Lung (tissue), 12 donors: ENCODE data around the gene KCNJ4. TPM values are rescaled to one million over a fixed set of nuclear protein-coding genes. Genes with fewer than 3 reads are reported as not detected.

Source experiments
- ATAC-seq: fragments of 200-7000 bp; cut with Tn5 transposase; one replicate; pipeline ENCODE4 v1.9.1; 2020; ENCODE audit warnings: moderate number of reproducible peaks; ENCODE audit not compliant: insufficient read depth, low FRiP score
- DNase-seq, 3 donors: peaks; one replicate each; pipeline ENCODE4 v3.0.0-alpha.2; 2013 to 2017
- H3K27ac ChIP-seq, 2 donors: one replicate each; pipeline ENCODE4 v1.5.1; 2013; ENCODE audit warnings: mild to moderate bottlenecking in 2 of 2, moderate library complexity in 2 of 2, control low read depth in 1 of 2, inconsistent platforms in 1 of 2, low read depth in 1 of 2, low read length in 1 of 2
- H3K27me3 ChIP-seq, 3 donors: one replicate each; pipeline ENCODE4 v1.5.1; 2013; ENCODE audit warnings: low read length in 2 of 3; ENCODE audit not compliant: control insufficient read depth in 3 of 3, insufficient read depth in 3 of 3
- H3K36me3 ChIP-seq, 4 donors: one replicate each; pipeline ENCODE4 v1.5.1; 2013; ENCODE audit warnings: low read length in 4 of 4, mild to moderate bottlenecking in 1 of 4, moderate library complexity in 1 of 4; ENCODE audit not compliant: control insufficient read depth in 4 of 4, insufficient read depth in 4 of 4
- H3K4me1 ChIP-seq, 5 donors: one replicate each; pipeline ENCODE4 v1.5.1; 2013; ENCODE audit warnings: low read length in 5 of 5, mild to moderate bottlenecking in 2 of 5, moderate library complexity in 1 of 5; ENCODE audit not compliant: control insufficient read depth in 5 of 5, insufficient read depth in 5 of 5
- H3K4me3 ChIP-seq: one replicate; pipeline ENCODE4 v1.5.1; 2013; ENCODE audit warnings: mild to moderate bottlenecking, control low read depth, moderate library complexity
- H3K9ac ChIP-seq, 2 donors: one replicate each; pipeline ENCODE4 v1.5.1; 2013; ENCODE audit warnings: low read length in 2 of 2, control low read depth in 1 of 2; ENCODE audit not compliant: insufficient read depth in 1 of 2
- H3K9me3 ChIP-seq, 4 donors: one replicate each; pipeline ENCODE4 v1.5.1; 2013; ENCODE audit warnings: low read length in 3 of 4, mild to moderate bottlenecking in 1 of 4, moderate library complexity in 1 of 4; ENCODE audit not compliant: control insufficient read depth in 4 of 4, insufficient read depth in 3 of 4
- WGBS, 2 donors: extraction: QIAGEN DNeasy Blood & Tissue Kit; methylation state at CpG; one replicate each; pipeline ENCODE4 v1.1.7; 2013; 5-methylcytosine and 5-hydroxymethylcytosine counted together
- polyA plus RNA-seq, 2 donors: library from polyadenylated mRNA; stranded (reverse); fragments of 200-250 nt; gene quantifications; one replicate each; pipeline ENCODE4 v1.2.1, GENCODE V29; 2013
- total RNA-seq, 2 donors: library from RNA; depleted of rRNA in 1 of 2; stranded (reverse); fragments of >200 nt in 1 of 2; gene quantifications; one replicate each; pipeline ENCODE4 v1.2.1, GENCODE V29; 2014 to 2021
- TF ChIP-seq, protein P1 (sequence below): IDR thresholded peaks from 2 replicates; pipeline ENCODE4 v1.5.1; 2012; ENCODE audit warnings: mild to moderate bottlenecking; ENCODE audit errors: control extremely low read depth, extremely low read depth
- donor health status: control.
- donor health status: control.
- donor health status: Bipolar disorder and iron deficiency.
- donor health status: healthy.
- donor health status: DM: yes; HTN: yes; CAD: no.

The KCNJ4 gene
- total and polyA plus RNA-seq, 4 donors: not detected

DNA sequence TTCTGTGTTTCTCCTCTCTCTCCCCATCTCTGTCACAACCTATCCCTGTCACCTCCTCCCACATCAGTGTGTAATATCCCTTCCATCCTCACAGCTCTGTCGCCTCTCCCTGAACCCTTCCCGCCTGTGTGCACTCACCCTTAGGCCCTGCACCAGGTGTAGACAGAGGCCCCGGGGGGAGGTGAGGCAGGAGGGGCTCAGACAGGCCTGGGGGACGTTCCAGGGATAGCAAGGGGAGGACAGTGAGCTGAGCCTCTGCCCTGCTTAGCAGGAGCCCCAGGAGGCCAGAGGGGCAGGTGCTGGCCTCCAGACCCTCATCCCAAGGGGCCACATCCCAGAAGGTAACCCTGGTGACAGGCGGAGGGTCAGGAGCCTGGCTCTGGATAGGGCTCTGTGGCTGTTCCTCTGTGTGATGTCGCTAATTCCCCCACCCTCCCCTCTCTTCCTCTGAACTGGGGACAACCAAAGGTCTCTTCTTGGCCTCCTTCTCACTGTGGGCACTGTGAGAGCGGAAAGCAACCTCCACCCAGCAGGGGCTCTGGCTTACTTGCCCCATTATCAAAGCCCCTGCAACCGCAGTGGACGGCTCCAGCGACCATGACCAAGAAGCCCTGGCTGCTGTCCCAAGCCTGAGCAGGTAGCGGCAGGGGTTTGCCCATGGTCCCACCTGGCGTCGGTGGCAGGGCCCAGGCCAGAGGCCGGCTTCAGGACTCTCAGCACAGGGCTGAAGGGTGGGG lies 35.7 kb downstream of the KCNJ4 start:
- DNase-seq (no peak), ATAC-seq (no peak)
- Histone ChIP-seq H3K9me3 (no peaks in the 10 kb centered on the region), H3K27me3 (no peaks in the 10 kb centered on the region), H3K4me1 (peaks cover 0 to 7% (median 0%) of the 10 kb centered on the region in 5 donors), H3K4me3 (no peak overlapping the region), H3K9ac (no peak overlapping the region), H3K36me3 (no peaks in the 10 kb centered on the region), H3K27ac (no peak overlapping the region)
- TF ChIP-seq, protein P1, sequence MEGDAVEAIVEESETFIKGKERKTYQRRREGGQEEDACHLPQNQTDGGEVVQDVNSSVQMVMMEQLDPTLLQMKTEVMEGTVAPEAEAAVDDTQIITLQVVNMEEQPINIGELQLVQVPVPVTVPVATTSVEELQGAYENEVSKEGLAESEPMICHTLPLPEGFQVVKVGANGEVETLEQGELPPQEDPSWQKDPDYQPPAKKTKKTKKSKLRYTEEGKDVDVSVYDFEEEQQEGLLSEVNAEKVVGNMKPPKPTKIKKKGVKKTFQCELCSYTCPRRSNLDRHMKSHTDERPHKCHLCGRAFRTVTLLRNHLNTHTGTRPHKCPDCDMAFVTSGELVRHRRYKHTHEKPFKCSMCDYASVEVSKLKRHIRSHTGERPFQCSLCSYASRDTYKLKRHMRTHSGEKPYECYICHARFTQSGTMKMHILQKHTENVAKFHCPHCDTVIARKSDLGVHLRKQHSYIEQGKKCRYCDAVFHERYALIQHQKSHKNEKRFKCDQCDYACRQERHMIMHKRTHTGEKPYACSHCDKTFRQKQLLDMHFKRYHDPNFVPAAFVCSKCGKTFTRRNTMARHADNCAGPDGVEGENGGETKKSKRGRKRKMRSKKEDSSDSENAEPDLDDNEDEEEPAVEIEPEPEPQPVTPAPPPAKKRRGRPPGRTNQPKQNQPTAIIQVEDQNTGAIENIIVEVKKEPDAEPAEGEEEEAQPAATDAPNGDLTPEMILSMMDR: no peak
- WGBS, 2 donors: 81 to 89% methylated on average over 14 of the region's 14 CpGs

DNA sequence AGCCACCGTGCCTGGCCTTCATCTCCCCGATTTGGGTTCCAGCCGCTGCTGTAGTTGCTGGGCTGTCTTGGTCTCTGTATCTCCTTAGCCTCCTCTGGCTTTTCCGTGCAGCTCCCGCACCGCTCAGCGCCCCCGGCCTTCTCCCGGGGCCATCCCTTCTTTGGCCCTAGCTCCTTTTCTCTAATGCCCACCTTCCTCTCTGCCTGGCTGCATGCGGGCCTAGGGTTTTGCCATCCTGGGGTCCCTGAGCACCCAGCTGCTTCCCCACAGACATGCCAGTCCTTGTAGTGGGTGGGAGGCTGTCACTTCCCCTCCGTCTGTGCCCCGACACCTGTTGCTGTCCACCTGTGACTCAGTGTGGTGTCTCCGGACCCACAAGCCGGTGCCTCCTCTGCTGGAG lies 36.4 kb downstream of the KCNJ4 start:
- no peaks in the 10 kb centered on the region for H3K9me3 ChIP-seq
- H3K27me3 ChIP-seq: no peaks in the 10 kb centered on the region
- ATAC-seq (no peak), DNase-seq (no peak)
- TF ChIP-seq, protein P1: no peak
- H3K4me1 ChIP-seq: peaks cover 0 to 7% (median 0%) of the 10 kb centered on the region in 5 donors
- H3K4me3 ChIP-seq: no peak overlapping the region
- 90 to 91% methylated on average over 14 of the region's 14 CpGs for WGBS, 2 donors
- no peaks in the 10 kb centered on the region for H3K36me3 ChIP-seq
- no peak overlapping the region for H3K9ac ChIP-seq
- H3K27ac ChIP-seq: no peak overlapping the region

DNA sequence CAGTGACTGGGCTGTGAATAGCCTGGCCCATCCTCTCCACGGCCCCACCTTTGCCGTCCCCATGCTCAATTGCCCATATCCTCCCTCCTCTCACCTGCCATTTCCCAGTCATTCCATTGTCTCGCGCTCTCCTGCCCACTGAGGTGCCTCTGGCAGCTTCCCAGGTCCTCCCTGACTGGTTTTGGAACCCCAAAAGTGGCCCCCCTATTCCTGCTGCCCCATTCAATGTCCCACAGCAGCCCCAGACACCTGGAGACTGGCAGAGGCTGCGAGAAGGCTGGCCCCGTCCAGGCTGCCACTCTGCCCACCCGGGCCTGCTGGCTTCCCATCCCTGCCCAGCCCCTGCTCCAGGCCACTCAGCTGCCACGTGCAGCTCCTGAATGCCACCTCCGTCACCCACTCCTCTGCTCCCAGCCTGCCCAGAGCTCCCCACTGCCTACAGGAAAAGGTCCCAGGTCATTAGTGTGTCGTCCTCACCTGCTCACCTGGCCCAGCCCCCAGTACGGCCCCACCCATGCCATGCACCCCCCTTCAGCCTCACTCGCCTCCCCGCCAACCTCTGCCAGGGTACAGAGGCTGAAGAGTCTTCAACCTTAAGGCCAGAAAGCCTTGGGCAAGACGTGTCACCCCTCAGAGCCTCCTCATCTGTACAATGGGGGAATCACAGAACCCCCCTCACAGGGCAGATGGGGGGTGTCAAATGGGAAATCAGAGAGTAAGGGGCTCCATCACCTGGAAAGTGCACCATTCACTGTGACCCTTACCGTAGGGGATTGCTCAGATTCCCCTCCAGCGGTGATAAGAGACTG lies 37.5 kb downstream of the KCNJ4 start:
- Histone ChIP-seq H3K36me3 (no peaks in the 10 kb centered on the region), H3K4me3 (no peak overlapping the region), H3K27me3 (no peaks in the 10 kb centered on the region), H3K9ac (no peak overlapping the region), H3K9me3 (no peaks in the 10 kb centered on the region), H3K4me1 (peaks cover 0 to 8% (median 3%) of the 10 kb centered on the region in 5 donors), H3K27ac (no peak overlapping the region)
- WGBS, 2 donors: 84 to 93% methylated on average over 16 of the region's 16 CpGs
- TF ChIP-seq, protein P1: no peak
- DNase-seq: no peak
- no peak for ATAC-seq
